Progenitor cell of endocrine pancreas (in vitro differentiated cells): Measurements from ENCODE around the gene NTMT1. TPM values are rescaled to one million over a fixed set of nuclear protein-coding genes. Genes with fewer than 3 reads are reported as not detected.

Experiments
- DNase-seq: peaks from one replicate; pipeline ENCODE4 v3.0.0; 2021; ENCODE audit warnings: low spot score; ENCODE audit not compliant: unreplicated experiment
- H3K27ac Mint-ChIP-seq: 2 replicates; pipeline ENCODE4 v1.8.0; 2021; ENCODE audit warnings: mild to moderate bottlenecking, moderate library complexity, mixed read lengths
- H3K27me3 Mint-ChIP-seq: 2 replicates; pipeline ENCODE4 v1.8.0; 2021; ENCODE audit warnings: mixed read lengths
- H3K36me3 Mint-ChIP-seq: 2 replicates; pipeline ENCODE4 v1.8.0; 2022; ENCODE audit warnings: mixed read lengths; ENCODE audit not compliant: insufficient read depth
- H3K4me1 Mint-ChIP-seq: 2 replicates; pipeline ENCODE4 v1.8.0; 2021; ENCODE audit warnings: low read depth, mixed read lengths
- H3K4me3 Mint-ChIP-seq: 2 replicates; pipeline ENCODE4 v1.8.0; 2021; ENCODE audit warnings: low read depth, mild to moderate bottlenecking, moderate library complexity, mixed read lengths
- H3K9me3 Mint-ChIP-seq: 2 replicates; pipeline ENCODE4 v1.8.0; 2021; ENCODE audit warnings: low read depth, mixed read lengths
- CTCF ChIP-seq: fragments of 200-600 bp; sonication (generic); IDR thresholded peaks from one replicate; pipeline ENCODE4 v1.5.0; 2021; ENCODE audit warnings: antibody characterized with exemption, mild to moderate bottlenecking; ENCODE audit not compliant: unreplicated experiment
- total RNA-seq: library from RNA; stranded (reverse); gene quantifications from 2 replicates; pipeline ENCODE4 v1.2.1, GENCODE V29; 2021

NTMT1 gene
- total RNA-seq, 1 donor from 2014 or later: 26.8 TPM

GRCh38 chr9:129665814-129666520 lies 40.0 kb downstream of the NTMT1 start:
- peak overlapping the region; percentile 29 for H3K4me3 Mint-ChIP-seq
- no peak for DNase-seq
- H3K27ac Mint-ChIP-seq: no peak overlapping the region
- no peaks in the 10 kb centered on the region for H3K4me1 Mint-ChIP-seq
- H3K36me3 Mint-ChIP-seq: no peaks in the 10 kb centered on the region
- peaks cover 32% of the 10 kb centered on the region for H3K27me3 Mint-ChIP-seq
- no peak for TF ChIP-seq CTCF
- no peaks in the 10 kb centered on the region for H3K9me3 Mint-ChIP-seq

DNA sequence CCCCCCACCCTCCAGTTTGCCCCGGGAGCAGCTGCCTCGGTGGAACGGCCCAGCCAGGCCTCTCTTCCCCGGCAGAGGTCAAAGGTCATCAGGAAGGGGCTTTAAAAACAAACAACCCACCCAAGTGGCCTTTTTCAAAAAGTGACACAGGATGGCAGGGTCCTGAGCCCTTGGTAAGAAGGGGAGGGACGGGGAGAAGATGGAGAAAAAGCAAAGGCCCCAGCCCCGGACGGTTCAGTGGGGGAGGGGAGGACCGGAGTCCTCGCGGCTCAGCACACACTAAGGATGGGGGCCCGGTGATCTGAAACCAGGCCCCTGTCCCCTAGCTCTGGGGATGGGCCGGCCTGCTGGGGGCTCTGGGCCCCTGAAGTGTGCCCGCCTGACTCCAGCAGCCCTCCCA lies 40.6 kb downstream of the NTMT1 start:
- H3K4me1 Mint-ChIP-seq: no peaks in the 10 kb centered on the region
- DNase-seq: no peak
- H3K4me3 Mint-ChIP-seq: no peak overlapping the region
- no peaks in the 10 kb centered on the region for H3K36me3 Mint-ChIP-seq
- H3K27me3 Mint-ChIP-seq: peaks cover 28% of the 10 kb centered on the region
- no peaks in the 10 kb centered on the region for H3K9me3 Mint-ChIP-seq
- TF ChIP-seq CTCF: no peak
- no peak overlapping the region for H3K27ac Mint-ChIP-seq

GRCh38 chr9:129667378-129667777 lies 41.4 kb downstream of the NTMT1 start:
- H3K4me3 Mint-ChIP-seq: no peak overlapping the region
- DNase-seq: no peak
- H3K27ac Mint-ChIP-seq: no peak overlapping the region
- no peaks in the 10 kb centered on the region for H3K4me1 Mint-ChIP-seq
- TF ChIP-seq CTCF: no peak
- H3K36me3 Mint-ChIP-seq: no peaks in the 10 kb centered on the region
- no peaks in the 10 kb centered on the region for H3K9me3 Mint-ChIP-seq
- H3K27me3 Mint-ChIP-seq: peaks cover 28% of the 10 kb centered on the region

- DNase-seq: no peak
- Mint-ChIP-seq H3K27me3 (peaks cover 25% of the 10 kb centered on the region), H3K9me3 (no peaks in the 10 kb centered on the region), H3K36me3 (no peaks in the 10 kb centered on the region), H3K4me1 (no peaks in the 10 kb centered on the region), H3K27ac (no peak overlapping the region), H3K4me3 (no peak overlapping the region)
- no peak for TF ChIP-seq CTCF
Measured at GRCh38 chr9:129667850-129668249, 41.9 kb downstream of the NTMT1 start.

DNA sequence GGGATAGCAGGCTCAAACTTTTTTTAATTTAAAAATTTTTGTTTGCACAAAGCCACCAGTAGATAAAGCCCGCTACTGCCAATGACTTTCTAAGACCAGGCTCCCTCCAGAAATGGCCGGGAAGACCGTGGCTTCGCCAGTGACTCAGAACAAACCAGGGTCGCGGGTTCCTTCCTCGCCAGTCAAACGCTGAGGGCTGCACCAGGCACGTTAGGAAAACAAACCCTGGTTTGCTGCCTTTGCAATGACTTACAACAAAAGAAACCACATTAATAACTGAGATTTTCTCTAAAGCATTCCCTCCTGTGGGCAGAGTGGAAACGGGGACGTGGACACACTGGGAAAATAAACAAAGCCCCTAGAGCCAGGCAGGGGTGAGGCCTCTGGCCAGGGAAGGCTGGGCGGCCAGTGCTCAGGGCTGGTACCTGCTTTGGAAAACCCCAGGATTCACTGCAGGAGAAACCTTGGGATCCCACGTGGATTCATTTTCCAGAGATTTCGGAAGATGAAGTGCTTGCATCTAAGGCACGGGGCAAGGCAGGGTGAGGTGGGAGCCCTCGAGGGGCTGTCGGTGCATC lies 43.3 kb downstream of the NTMT1 start:
- DNase-seq: no peak
- H3K27me3 Mint-ChIP-seq: peaks cover 20% of the 10 kb centered on the region

More for the DNA sequence above, 43.3 kb downstream of the NTMT1 start:
- no peaks in the 10 kb centered on the region for H3K36me3 Mint-ChIP-seq
- H3K4me1 Mint-ChIP-seq: no peaks in the 10 kb centered on the region
- H3K9me3 Mint-ChIP-seq: no peaks in the 10 kb centered on the region
- H3K4me3 Mint-ChIP-seq: no peak overlapping the region
- H3K27ac Mint-ChIP-seq: no peak overlapping the region
- no peak for TF ChIP-seq CTCF
